Neuronal stem cell (in vitro differentiated cells): ENCODE measurements around the gene PLEK2.

Experiments used
- DNase-seq: peaks from one replicate; pipeline ENCODE4 v3.0.0-alpha.2; 2013; ENCODE audit warnings: low spot score
- H2AFZ ChIP-seq: one replicate; pipeline ENCODE4 v1.6.1; 2013; ENCODE audit warnings: mild to moderate bottlenecking, low read length, inconsistent platforms
- H2AK5ac ChIP-seq: 2 replicates; pipeline ENCODE4 v1.6.1; 2013; ENCODE audit warnings: low read depth, mild to moderate bottlenecking, inconsistent platforms, low read length, moderate library complexity, mixed read lengths
- H2BK120ac ChIP-seq: 2 replicates; pipeline ENCODE4 v1.6.1; 2013; ENCODE audit warnings: low read depth, mild to moderate bottlenecking, inconsistent platforms, low read length, moderate library complexity, mixed read lengths
- H2BK12ac ChIP-seq: one replicate; pipeline ENCODE4 v1.6.1; 2013; ENCODE audit warnings: low read length, inconsistent platforms
- H2BK15ac ChIP-seq: 2 replicates; pipeline ENCODE4 v1.6.1; 2013; ENCODE audit warnings: mild to moderate bottlenecking, low read length, inconsistent platforms, mixed read lengths
- H2BK5ac ChIP-seq: one replicate; pipeline ENCODE4 v1.6.1; 2013; ENCODE audit warnings: inconsistent platforms, mild to moderate bottlenecking, low read length, moderate library complexity
- H3K14ac ChIP-seq: one replicate; pipeline ENCODE4 v1.6.1; 2013; ENCODE audit warnings: low read length, inconsistent platforms
- H3K18ac ChIP-seq: 2 replicates; pipeline ENCODE4 v1.6.1; 2013; ENCODE audit warnings: low read length, inconsistent platforms
- H3K23ac ChIP-seq: 2 replicates; pipeline ENCODE4 v1.6.1; 2013; ENCODE audit warnings: low read depth, mild to moderate bottlenecking, mixed read lengths, low read length, inconsistent platforms; ENCODE audit not compliant: poor library complexity
- H3K27ac ChIP-seq: replicated peaks from 3 replicates; pipeline ENCODE4 v1.5.1; 2013; ENCODE audit warnings: low read length, inconsistent platforms
- H3K27me3 ChIP-seq, 3 experiments: 2 replicates each; pipeline ENCODE4 v1.6.1; 2013; ENCODE audit warnings: low read length in 3 of 3, mild to moderate bottlenecking in 2 of 3, inconsistent platforms in 1 of 3, low read depth in 1 of 3, mixed read lengths in 1 of 3, moderate library complexity in 1 of 3; ENCODE audit not compliant: control insufficient read depth in 3 of 3, insufficient read depth in 3 of 3
- H3K36me3 ChIP-seq, 2 donors: replicated peaks in 1 of 2; 2 replicates each; pipeline ENCODE4 v1.6.1; 2013; ENCODE audit warnings: low read length in 2 of 2; ENCODE audit not compliant: control insufficient read depth in 2 of 2, insufficient read depth in 2 of 2
- H3K4ac ChIP-seq: 2 replicates; pipeline ENCODE4 v1.6.1; 2013; ENCODE audit warnings: inconsistent platforms, mild to moderate bottlenecking, low read length, moderate library complexity
- H3K4me1 ChIP-seq, 2 donors: 1 replicate in 1 of 2; 2 replicates in 1 of 2; pipeline ENCODE4 v1.6.1; 2013; ENCODE audit warnings: low read length in 2 of 2, low read depth in 1 of 2; ENCODE audit not compliant: control insufficient read depth in 2 of 2, insufficient read depth in 1 of 2
- H3K4me2 ChIP-seq: one replicate; pipeline ENCODE4 v1.6.1; 2013; ENCODE audit warnings: mild to moderate bottlenecking, low read length, inconsistent platforms; ENCODE audit not compliant: insufficient read depth, poor library complexity, severe bottlenecking
- H3K4me3 ChIP-seq, 2 donors: 2 replicates each; pipeline ENCODE4 v1.5.1; 2013; ENCODE audit warnings: low read length in 2 of 2, mild to moderate bottlenecking in 2 of 2, inconsistent platforms in 1 of 2, moderate library complexity in 1 of 2
- H3K79me1 ChIP-seq: one replicate; pipeline ENCODE4 v1.6.1; 2013; ENCODE audit warnings: low read depth, mild to moderate bottlenecking, inconsistent platforms, low read length, moderate library complexity
- H3K9ac ChIP-seq: one replicate; pipeline ENCODE4 v1.6.1; 2013; ENCODE audit warnings: mild to moderate bottlenecking, low read depth, low read length, inconsistent platforms; ENCODE audit not compliant: poor library complexity
- H3K9me3 ChIP-seq, 2 donors: replicated peaks in 1 of 2; 2 replicates each; pipeline versions ENCODE3 to v1.6.1; 2013; ENCODE audit warnings: low read length in 2 of 2, mild to moderate bottlenecking in 2 of 2, inconsistent platforms in 1 of 2, low read depth in 1 of 2, mixed read lengths in 1 of 2, moderate library complexity in 1 of 2; ENCODE audit not compliant: control insufficient read depth in 2 of 2, insufficient read depth in 1 of 2
- H4K8ac ChIP-seq: one replicate; pipeline ENCODE4 v1.6.1; 2013; ENCODE audit warnings: low read depth, mild to moderate bottlenecking, inconsistent platforms, low read length, moderate library complexity
- H4K91ac ChIP-seq: one replicate; pipeline ENCODE4 v1.6.1; 2013; ENCODE audit warnings: low read length, low read depth, mild to moderate bottlenecking, inconsistent platforms; ENCODE audit not compliant: poor library complexity
- WGBS, 2 donors: extraction: QIAGEN DNeasy Blood & Tissue Kit; methylation state at CpG; one replicate each; pipeline ENCODE4 v1.1.7; 2013; ENCODE audit warnings: missing lambda C conversion rate in 2 of 2, mixed read lengths in 1 of 2; ENCODE audit not compliant: insufficient read length in 2 of 2, insufficient replicate concordance in 1 of 2; ENCODE audit errors: extremely low coverage in 2 of 2; 5-methylcytosine and 5-hydroxymethylcytosine counted together

The PLEK2 gene

GRCh38 chr14:67424539-67424938 lies 12.6 kb upstream of the PLEK2 start:
- Histone ChIP-seq H3K14ac (no peak overlapping the region), H3K4ac (no peak overlapping the region), H4K8ac (no peak overlapping the region), H2BK5ac (no peak overlapping the region), H2AK5ac (no peak overlapping the region), H3K4me2 (no peak overlapping the region), H3K27ac (no peak overlapping the region), H3K23ac (no peak overlapping the region), H3K27me3 (peaks cover 0 to 6% (median 0%) of the 10 kb centered on the region in 3 experiments), H3K36me3 (no peaks in the 10 kb centered on the region), H2BK12ac (no peak overlapping the region), H3K79me1 (no peaks in the 10 kb centered on the region), H3K4me3 (no peak overlapping the region), H3K4me1 (peaks cover 2% of the 10 kb centered on the region in 2 donors), H2AFZ (no peak overlapping the region), H3K9me3 (no peaks in the 10 kb centered on the region), H2BK120ac (no peak overlapping the region), H4K91ac (no peak overlapping the region), H3K18ac (peak overlapping the region; percentile 21), H3K9ac (no peak overlapping the region), H2BK15ac (no peak overlapping the region)
- no peak for DNase-seq
- WGBS, 2 donors = no CpG with 5 or more reads among the region's 3 CpGs

DNA sequence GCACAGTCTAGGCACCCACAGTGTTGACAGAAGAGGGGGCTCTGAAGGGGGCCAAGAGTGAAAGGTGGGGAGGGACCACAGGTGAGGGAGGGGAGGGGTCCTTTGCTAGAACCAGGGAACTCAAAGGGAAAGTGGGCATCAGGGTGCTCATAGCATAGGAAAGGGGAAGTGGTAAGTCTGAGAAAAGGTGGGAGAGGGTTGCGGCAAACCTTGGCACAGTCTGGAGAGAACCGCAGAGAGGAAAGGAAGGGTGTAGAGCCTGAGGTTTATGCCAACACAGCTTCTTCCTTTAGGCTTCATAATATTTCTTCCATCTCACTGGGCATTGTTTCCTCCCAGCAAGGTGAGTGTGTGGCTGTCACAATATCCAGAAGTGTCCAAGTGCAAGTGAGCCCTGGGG lies 11.5 kb upstream of the PLEK2 start:
- no peak overlapping the region for H4K8ac ChIP-seq
- no peaks in the 10 kb centered on the region for H3K79me1 ChIP-seq
- H3K27ac ChIP-seq = no peak overlapping the region
- no peaks in the 10 kb centered on the region for H3K36me3 ChIP-seq
- H2AK5ac ChIP-seq = no peak overlapping the region
- no peak overlapping the region for H3K23ac ChIP-seq
- H2AFZ ChIP-seq = no peak overlapping the region
- no peak for DNase-seq
- H2BK15ac ChIP-seq = no peak overlapping the region
- H3K9me3 ChIP-seq = no peaks in the 10 kb centered on the region
- no peak overlapping the region for H2BK120ac ChIP-seq
- H4K91ac ChIP-seq = no peak overlapping the region
- H3K27me3 ChIP-seq = peaks cover 0 to under 1% (median 0%) of the 10 kb centered on the region in 3 experiments
- no peak overlapping the region for H3K14ac ChIP-seq
- H2BK5ac ChIP-seq = no peak overlapping the region
- no peak overlapping the region for H3K9ac ChIP-seq
- H3K4ac ChIP-seq = no peak overlapping the region
- no peak overlapping the region for H2BK12ac ChIP-seq
- whole genome bisulfite sequencing, 2 donors = no CpG with 5 or more reads among the region's 2 CpGs
- no peak overlapping the region for H3K18ac ChIP-seq
- H3K4me1 ChIP-seq = peaks cover 2% of the 10 kb centered on the region in 2 donors
- H3K4me2 ChIP-seq = no peak overlapping the region
- H3K4me3 ChIP-seq = no peak overlapping the region

GRCh38 chr14:67421356-67422224 lies 9.6 kb upstream of the PLEK2 start:
- no peak overlapping the region for H2BK120ac ChIP-seq
- no peak overlapping the region for H3K4me2 ChIP-seq
- H3K9me3 ChIP-seq = no peaks in the 10 kb centered on the region
- DNase-seq = no peak
- no peak overlapping the region for H2BK15ac ChIP-seq
- H3K14ac ChIP-seq = no peak overlapping the region
- H3K4me1 ChIP-seq = peaks cover 0 to 2% of the 10 kb centered on the region in 2 donors
- no peak overlapping the region for H3K23ac ChIP-seq
- no peak overlapping the region for H2BK5ac ChIP-seq
- no peak overlapping the region for H2AFZ ChIP-seq
- H3K27me3 ChIP-seq = no peaks in the 10 kb centered on the region
- no peak overlapping the region for H2BK12ac ChIP-seq
- no peak overlapping the region for H3K4ac ChIP-seq
- H3K9ac ChIP-seq = no peak overlapping the region
- H4K8ac ChIP-seq = no peak overlapping the region
- H3K79me1 ChIP-seq = no peaks in the 10 kb centered on the region
- no CpG with 5 or more reads among the region's 11 CpGs for WGBS, 2 donors
- no peaks in the 10 kb centered on the region for H3K36me3 ChIP-seq
- H3K4me3 ChIP-seq = no peak overlapping the region
- H3K27ac ChIP-seq = no peak overlapping the region
- H4K91ac ChIP-seq = no peak overlapping the region
- H2AK5ac ChIP-seq = no peak overlapping the region
- no peak overlapping the region for H3K18ac ChIP-seq

DNA sequence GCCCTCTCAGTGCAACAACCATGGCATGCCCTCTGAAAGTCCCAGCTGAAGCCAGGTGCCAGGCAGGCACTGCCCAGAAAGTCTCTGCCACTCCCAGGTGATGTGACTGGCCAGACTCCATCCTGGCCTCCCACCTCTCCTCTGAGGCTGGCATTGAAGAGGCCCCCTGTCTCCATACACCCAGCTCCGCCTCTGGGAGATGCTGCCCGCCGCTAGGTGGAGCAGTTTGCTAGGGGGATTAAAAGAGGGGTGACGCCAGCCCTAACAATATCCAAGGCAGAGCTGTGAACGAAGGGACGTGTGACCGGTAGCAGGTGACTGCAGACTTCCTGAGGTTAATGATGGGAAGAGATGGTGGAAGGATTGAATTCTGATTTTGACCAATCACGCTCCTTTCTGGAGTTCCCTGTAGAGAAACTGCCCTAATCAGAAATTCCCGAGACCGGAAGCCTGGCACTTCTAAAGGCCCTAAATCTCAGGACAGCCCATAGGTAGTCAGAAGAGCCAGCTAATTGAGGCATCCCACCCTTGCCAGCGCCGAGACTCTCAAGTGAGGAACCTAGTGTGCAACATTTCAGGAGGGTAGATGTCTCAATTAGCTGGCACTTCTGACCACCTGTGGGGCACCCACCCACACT lies 8.3 kb upstream of the PLEK2 start:
- no peaks in the 10 kb centered on the region for H3K4me1 ChIP-seq
- no peaks in the 10 kb centered on the region for H3K27me3 ChIP-seq
- no peaks in the 10 kb centered on the region for H3K9me3 ChIP-seq
- H3K4me3 ChIP-seq = no peak overlapping the region
- no peak overlapping the region for H2AFZ ChIP-seq
- no peak overlapping the region for H4K8ac ChIP-seq
- no peak overlapping the region for H4K91ac ChIP-seq
- no peak for DNase-seq
- no peak overlapping the region for H2BK12ac ChIP-seq
- no peak overlapping the region for H3K4ac ChIP-seq
- H2BK5ac ChIP-seq = no peak overlapping the region
- no peak overlapping the region for H3K14ac ChIP-seq
- no peak overlapping the region for H3K27ac ChIP-seq
- no peak overlapping the region for H2BK120ac ChIP-seq
- no peak overlapping the region for H3K4me2 ChIP-seq
- no peak overlapping the region for H2AK5ac ChIP-seq
- H3K79me1 ChIP-seq = no peaks in the 10 kb centered on the region
- no peaks in the 10 kb centered on the region for H3K36me3 ChIP-seq
- no CpG with 5 or more reads among the region's 12 CpGs for WGBS, 2 donors
- H3K18ac ChIP-seq = peak overlapping the region; percentile 36
- H3K23ac ChIP-seq = no peak overlapping the region
- no peak overlapping the region for H2BK15ac ChIP-seq
- H3K9ac ChIP-seq = no peak overlapping the region
